ENCODE data around the gene SUFU. TPM values are rescaled to one million over a fixed set of nuclear protein-coding genes. Genes with fewer than 3 reads are reported as not detected.

SUFU gene
- total and polyA plus RNA-seq, 2 donors (not counting 1 experiment from before 2014, with no cell fraction given): 4.8 to 13.3 TPM

- H3K4me2 ChIP-seq (replicated peaks; ENCODE audit: low read depth, low read length, poor library complexity, severe bottlenecking): no peak overlapping the region
- intact Hi-C loops (cut with micrococcal nuclease): no loop called here
- ChIA-PET CTCF (no interaction called here), POLR2A (no interaction called here)
- DNase-seq (no peak), ATAC-seq (ENCODE audit: low read depth) (no peak)
- no peak overlapping the region for H3K9ac ChIP-seq (ENCODE audit: low read length)
- Mint-ChIP-seq H3K4me3 (no peak overlapping the region), H3K4me1 (peaks cover 15% of the 10 kb centered on the region), H3K27me3 (no peaks in the 10 kb centered on the region), H3K9me3 (ENCODE audit: insufficient read depth) (no peaks in the 10 kb centered on the region), H3K27ac (no peak overlapping the region)
- no peak overlapping the region for H2AFZ ChIP-seq (ENCODE audit: insufficient read depth, low read depth, low read length, poor library complexity, severe bottlenecking)
- H3K79me2 ChIP-seq (ENCODE audit: control insufficient read depth, insufficient read depth, low read length): peaks cover 39% of the 10 kb centered on the region
- TF ChIP-seq CTCF (IDR thresholded peaks at IDR 0.05) (no peak), EZH2 (IDR thresholded peaks at IDR 0.05; ENCODE audit: borderline replicate concordance, insufficient read depth, low read depth, low read length, poor library complexity, severe bottlenecking) (no peak)
- H3K4me1 ChIP-seq (ENCODE audit: control insufficient read depth in 2 of 2, insufficient read depth in 2 of 2, low read length in 2 of 2): peaks cover 13 to 14% of the 10 kb centered on the region in 2 donors
- no peaks in the 10 kb centered on the region for H4K20me1 ChIP-seq (ENCODE audit: control insufficient read depth, insufficient read depth, low read length, poor library complexity, severe bottlenecking)
- no peak overlapping the region for H3K4me3 ChIP-seq (ENCODE audit: control extremely low read depth in 1 of 5, extremely low read depth in 1 of 5, insufficient read depth in 1 of 5, low read depth in 2 of 5, low read length in 4 of 5)
- 96% methylated on average over 7 of the region's 12 CpGs for WGBS (ENCODE audit: insufficient coverage)
- no peak overlapping the region for H3K27ac ChIP-seq (ENCODE audit: low read length in 2 of 2)
- H3K27me3 ChIP-seq (replicated peaks in 1 of 4; ENCODE audit: control extremely low read depth in 1 of 4, control insufficient read depth in 3 of 4, insufficient read depth in 4 of 4, low read length in 3 of 4): no peaks in the 10 kb centered on the region
- H3K9me3 ChIP-seq (ENCODE audit: control extremely low read depth in 1 of 3, control insufficient read depth in 2 of 3, insufficient read depth in 1 of 3, low read length in 2 of 3): no peaks in the 10 kb centered on the region
- peaks cover 1 to 2% of the 10 kb centered on the region in 2 experiments for H3K36me3 ChIP-seq (replicated peaks in 1 of 2; ENCODE audit: control extremely low read depth in 1 of 2, control insufficient read depth in 1 of 2, extremely low read depth in 1 of 2, insufficient read depth in 2 of 2, low read length in 1 of 2)
Observed at GRCh38 chr10:102514487-102515311, 10.9 kb downstream of the SUFU start.

- Histone ChIP-seq H3K4me2 (replicated peaks; ENCODE audit: low read depth, low read length, poor library complexity, severe bottlenecking) (no peak overlapping the region), H3K4me3 (ENCODE audit: control extremely low read depth in 1 of 5, extremely low read depth in 1 of 5, insufficient read depth in 1 of 5, low read depth in 2 of 5, low read length in 4 of 5) (no peak overlapping the region), H3K27me3 (replicated peaks in 1 of 4; ENCODE audit: control extremely low read depth in 1 of 4, control insufficient read depth in 3 of 4, insufficient read depth in 4 of 4, low read length in 3 of 4) (no peaks in the 10 kb centered on the region), H3K4me1 (ENCODE audit: control insufficient read depth in 2 of 2, insufficient read depth in 2 of 2, low read length in 2 of 2) (peaks cover 13 to 14% of the 10 kb centered on the region in 2 donors), H3K36me3 (replicated peaks in 1 of 2; ENCODE audit: control extremely low read depth in 1 of 2, control insufficient read depth in 1 of 2, extremely low read depth in 1 of 2, insufficient read depth in 2 of 2, low read length in 1 of 2) (peaks cover 0 to 1% of the 10 kb centered on the region in 2 experiments), H4K20me1 (ENCODE audit: control insufficient read depth, insufficient read depth, low read length, poor library complexity, severe bottlenecking) (no peaks in the 10 kb centered on the region), H3K9me3 (ENCODE audit: control extremely low read depth in 1 of 3, control insufficient read depth in 2 of 3, insufficient read depth in 1 of 3, low read length in 2 of 3) (no peaks in the 10 kb centered on the region), H3K9ac (ENCODE audit: low read length) (no peak overlapping the region), H3K79me2 (ENCODE audit: control insufficient read depth, insufficient read depth, low read length) (peaks cover 41% of the 10 kb centered on the region), H2AFZ (ENCODE audit: insufficient read depth, low read depth, low read length, poor library complexity, severe bottlenecking) (no peak overlapping the region), H3K27ac (ENCODE audit: low read length in 2 of 2) (no peak overlapping the region)
- ChIA-PET POLR2A (no interaction called here), CTCF (interaction anchor here (1.0 kb wide), 1 partner anchor 68 kb away, joined by 3 read pairs; no protein-coding TSS in a partner anchor)
- no peak overlapping the region for H3K4me3 Mint-ChIP-seq
- no peaks in the 10 kb centered on the region for H3K9me3 Mint-ChIP-seq (ENCODE audit: insufficient read depth)
- H3K27me3 Mint-ChIP-seq: no peaks in the 10 kb centered on the region
- peaks cover 15% of the 10 kb centered on the region for H3K4me1 Mint-ChIP-seq
- 86% methylated on average over 3 of the region's 3 CpGs for WGBS (ENCODE audit: insufficient coverage)
- ATAC-seq (ENCODE audit: low read depth) (no peak), DNase-seq (no peak)
- intact Hi-C loops (cut with micrococcal nuclease): no loop called here
- no peak for TF ChIP-seq CTCF (IDR thresholded peaks at IDR 0.05)
- TF ChIP-seq EZH2 (IDR thresholded peaks at IDR 0.05; ENCODE audit: borderline replicate concordance, insufficient read depth, low read depth, low read length, poor library complexity, severe bottlenecking): no peak
- no peak overlapping the region for H3K27ac Mint-ChIP-seq
Observed at GRCh38 chr10:102515724-102516123, 12.0 kb downstream of the SUFU start.

All from B cell (primary cell).